ENCODE measurements around the gene RRP15.

DNA sequence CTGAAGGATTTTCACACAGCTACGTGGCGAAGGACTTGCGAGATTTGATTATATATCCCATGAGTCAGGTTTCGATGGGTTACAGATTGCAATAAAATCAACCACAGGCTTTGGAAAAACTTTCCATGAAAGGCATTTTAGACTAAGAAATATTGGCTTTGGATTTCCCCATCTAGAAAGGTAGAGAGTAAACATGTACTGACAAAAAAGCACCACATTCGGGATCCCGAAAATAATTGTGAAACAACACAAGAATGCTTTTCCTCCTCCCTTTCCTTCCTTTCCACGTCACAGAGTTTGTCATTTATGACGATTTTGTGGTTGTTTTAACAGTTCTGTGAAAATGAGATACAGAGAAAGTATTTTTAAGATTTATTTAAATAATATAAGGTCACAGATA lies 98.6 kb downstream of the RRP15 start:
- no peak for TF ChIP-seq POLR2A (IDR thresholded peaks at IDR 0.05)
- TF ChIP-seq, protein P1, sequence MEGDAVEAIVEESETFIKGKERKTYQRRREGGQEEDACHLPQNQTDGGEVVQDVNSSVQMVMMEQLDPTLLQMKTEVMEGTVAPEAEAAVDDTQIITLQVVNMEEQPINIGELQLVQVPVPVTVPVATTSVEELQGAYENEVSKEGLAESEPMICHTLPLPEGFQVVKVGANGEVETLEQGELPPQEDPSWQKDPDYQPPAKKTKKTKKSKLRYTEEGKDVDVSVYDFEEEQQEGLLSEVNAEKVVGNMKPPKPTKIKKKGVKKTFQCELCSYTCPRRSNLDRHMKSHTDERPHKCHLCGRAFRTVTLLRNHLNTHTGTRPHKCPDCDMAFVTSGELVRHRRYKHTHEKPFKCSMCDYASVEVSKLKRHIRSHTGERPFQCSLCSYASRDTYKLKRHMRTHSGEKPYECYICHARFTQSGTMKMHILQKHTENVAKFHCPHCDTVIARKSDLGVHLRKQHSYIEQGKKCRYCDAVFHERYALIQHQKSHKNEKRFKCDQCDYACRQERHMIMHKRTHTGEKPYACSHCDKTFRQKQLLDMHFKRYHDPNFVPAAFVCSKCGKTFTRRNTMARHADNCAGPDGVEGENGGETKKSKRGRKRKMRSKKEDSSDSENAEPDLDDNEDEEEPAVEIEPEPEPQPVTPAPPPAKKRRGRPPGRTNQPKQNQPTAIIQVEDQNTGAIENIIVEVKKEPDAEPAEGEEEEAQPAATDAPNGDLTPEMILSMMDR (IDR thresholded peaks at IDR 0.05): no peak
- TF ChIP-seq EP300 (IDR thresholded peaks at IDR 0.05): no peak
